Erythroblast (primary cell): ENCODE measurements around the gene UBIAD1.

Source experiments
- GATA1 ChIP-seq: IDR thresholded peaks from 2 replicates; pipeline ENCODE4 v1.6.1; 2011; ENCODE audit warnings: low read depth, mild to moderate bottlenecking, control low read depth, low read length, moderate library complexity
- POLR2A ChIP-seq: IDR thresholded peaks from 2 replicates; pipeline ENCODE4 v1.6.1; 2011; ENCODE audit warnings: mild to moderate bottlenecking, low read length

DNA sequence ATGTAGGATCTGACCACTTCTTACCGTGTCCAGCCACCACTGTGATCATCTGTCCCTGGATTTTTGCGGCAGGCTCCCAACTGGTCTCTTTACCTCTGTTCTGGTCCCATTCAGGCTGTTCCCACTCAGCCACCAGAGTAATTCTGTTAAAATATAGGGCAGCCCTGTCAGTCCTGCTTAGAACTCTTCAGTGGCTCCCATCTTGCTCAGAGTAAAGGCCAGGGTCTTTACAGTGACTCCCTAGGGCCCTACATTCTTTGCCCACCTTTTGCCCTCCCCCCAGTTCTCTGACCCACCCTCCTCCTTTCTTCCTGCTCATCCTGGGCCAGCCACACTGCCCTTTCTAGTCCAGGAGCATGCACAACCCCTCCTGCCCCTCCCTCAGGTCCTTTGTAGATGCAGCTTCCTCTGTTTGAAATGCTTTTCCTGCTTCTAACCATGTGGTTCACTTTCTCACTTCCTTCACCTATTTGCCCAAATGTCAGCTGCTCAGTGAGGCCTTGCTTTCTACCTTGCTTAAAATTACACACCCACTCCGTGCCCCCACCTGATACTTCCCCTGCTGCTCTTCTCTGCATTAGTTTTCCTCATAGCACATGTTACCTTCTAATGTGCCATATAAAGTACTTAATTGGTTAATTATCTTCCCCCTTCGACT is 7.8 kb downstream of the UBIAD1 start:
- TF ChIP-seq POLR2A (no peak), GATA1 (no peak)
